ENCODE data around the gene PRKCA.
"Not testable (repeated sequence)": the region's sequence is repeated elsewhere in the genome, so short reads cannot be mapped to it uniquely, and the experiment has no call there.

PRKCA gene

GRCh38 chr17:66331038-66331816, 28.8 kb downstream of the PRKCA start:
- no peak for DNase-seq

DNA sequence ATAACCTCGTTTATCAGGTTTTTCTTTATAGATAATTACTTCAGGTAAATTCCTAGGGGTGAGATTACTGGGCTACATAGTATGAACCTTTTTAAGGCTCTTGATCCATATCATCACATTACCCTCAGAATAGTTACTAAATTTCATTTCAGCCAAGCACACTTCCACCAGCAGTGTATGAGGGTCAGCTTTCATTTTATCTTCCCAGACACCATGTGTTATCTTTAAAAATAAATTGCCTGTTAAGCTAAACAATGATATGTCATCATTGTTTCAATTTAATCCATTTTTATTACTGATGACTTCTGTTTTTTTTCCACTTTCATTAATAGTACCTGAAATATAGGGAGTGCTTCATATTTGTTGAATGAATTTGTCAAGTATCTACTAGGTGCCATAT, 33.4 kb downstream of the PRKCA start:
- no peak for DNase-seq

GRCh38 chr17:66337268-66337667, 34.9 kb downstream of the PRKCA start:
- no peak for DNase-seq

DNA sequence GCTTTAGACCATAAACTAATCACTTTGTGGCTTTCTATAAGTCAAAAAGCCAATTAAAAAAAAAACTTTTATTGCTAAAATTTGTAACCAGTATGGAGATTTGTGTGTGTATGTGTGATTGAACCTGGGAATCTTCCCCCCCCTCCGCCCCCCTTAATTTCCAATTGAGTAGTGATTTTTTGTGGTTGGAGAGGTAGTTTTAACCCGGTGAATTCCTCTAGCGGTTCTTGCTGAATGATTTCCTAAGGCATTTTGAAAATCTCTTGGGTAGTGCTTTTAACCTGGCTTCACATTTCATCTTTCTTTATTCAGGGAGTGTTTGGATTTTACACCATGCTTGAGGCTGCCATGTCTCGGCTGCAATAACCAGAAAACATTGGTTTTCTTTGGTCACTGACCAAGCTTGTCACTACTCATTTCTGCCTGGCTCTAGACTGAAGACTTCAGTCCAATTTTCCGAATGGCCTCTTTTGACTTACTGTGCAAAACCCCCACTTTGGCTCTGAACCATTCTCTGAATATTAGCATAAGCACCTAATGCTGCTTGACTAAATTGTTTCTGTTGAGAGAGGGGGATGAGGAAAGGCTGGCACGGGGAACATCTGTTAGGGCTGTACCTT, 35.6 kb downstream of the PRKCA start:
- no peak for DNase-seq

DNA sequence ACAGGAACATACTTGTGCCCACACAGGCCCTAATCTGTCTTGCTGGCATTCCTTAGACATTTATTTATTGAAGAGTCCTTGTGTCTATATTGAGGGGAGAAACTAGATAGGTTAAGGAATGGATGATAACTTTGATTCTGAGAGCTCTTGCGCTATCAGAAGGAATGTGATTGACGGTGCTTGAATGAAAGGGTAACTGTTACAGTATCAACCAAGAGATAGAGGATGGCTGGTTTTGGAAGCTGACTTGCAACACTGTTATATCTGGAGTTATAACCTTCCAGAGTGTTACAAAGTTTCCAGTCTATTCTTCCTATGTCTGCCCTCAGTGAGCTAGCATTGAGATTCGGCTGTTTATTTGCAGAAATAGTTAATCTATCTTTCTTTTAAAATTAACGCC, 36.5 kb downstream of the PRKCA start:
- DNase-seq, result no peak

GRCh38 chr17:66339561-66339960, 37.1 kb downstream of the PRKCA start:
- DNase-seq, result no peak

- no peak for DNase-seq
Observed at GRCh38 chr17:66340720-66341119, 38.3 kb downstream of the PRKCA start.

GRCh38 chr17:66341462-66341861, 39.0 kb downstream of the PRKCA start:
- no peak for DNase-seq

GRCh38 chr17:66342263-66342662, 39.9 kb downstream of the PRKCA start:
- not testable (repeated sequence) for DNase-seq

- DNase-seq, result no peak
Observed at GRCh38 chr17:66343531-66344078, 41.2 kb downstream of the PRKCA start.

- no peak for DNase-seq
Observed at GRCh38 chr17:66344473-66344872, 42.1 kb downstream of the PRKCA start.

- no peak for DNase-seq
Observed at GRCh38 chr17:66345264-66345663, 42.9 kb downstream of the PRKCA start.

DNA sequence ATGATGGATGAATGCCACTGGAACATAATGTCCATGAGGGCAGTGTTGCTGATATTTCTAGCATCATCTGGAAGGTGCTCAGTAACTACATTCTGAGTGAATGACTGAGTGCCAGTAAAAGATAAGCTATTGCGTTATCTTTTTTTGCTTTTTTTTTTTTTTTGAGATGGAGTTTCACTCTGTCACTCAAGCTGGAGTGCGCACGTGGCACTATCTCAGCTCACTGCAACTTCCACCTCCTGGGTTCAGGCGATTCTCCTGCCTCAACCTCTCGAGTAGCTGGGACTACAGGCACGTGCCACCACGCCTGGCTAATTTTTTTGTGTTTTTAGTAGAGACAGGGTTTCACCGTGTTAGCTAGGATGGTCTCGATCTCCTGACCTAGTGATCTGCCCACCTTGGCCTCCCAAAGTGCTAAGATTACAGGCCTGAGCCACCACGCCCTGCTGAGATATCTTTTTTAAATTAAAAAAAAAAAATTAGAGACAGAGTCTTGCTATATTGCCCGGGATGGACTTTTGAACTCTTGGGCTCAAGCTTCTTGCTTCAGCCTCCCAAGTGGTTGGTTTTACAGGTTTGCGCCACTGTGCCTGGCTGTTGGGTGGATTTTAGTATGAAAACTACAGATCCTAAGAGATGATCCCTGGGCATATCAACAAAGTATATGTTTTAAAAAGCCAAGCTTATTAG, 43.7 kb downstream of the PRKCA start:
- DNase-seq, result not testable (repeated sequence)

DNA sequence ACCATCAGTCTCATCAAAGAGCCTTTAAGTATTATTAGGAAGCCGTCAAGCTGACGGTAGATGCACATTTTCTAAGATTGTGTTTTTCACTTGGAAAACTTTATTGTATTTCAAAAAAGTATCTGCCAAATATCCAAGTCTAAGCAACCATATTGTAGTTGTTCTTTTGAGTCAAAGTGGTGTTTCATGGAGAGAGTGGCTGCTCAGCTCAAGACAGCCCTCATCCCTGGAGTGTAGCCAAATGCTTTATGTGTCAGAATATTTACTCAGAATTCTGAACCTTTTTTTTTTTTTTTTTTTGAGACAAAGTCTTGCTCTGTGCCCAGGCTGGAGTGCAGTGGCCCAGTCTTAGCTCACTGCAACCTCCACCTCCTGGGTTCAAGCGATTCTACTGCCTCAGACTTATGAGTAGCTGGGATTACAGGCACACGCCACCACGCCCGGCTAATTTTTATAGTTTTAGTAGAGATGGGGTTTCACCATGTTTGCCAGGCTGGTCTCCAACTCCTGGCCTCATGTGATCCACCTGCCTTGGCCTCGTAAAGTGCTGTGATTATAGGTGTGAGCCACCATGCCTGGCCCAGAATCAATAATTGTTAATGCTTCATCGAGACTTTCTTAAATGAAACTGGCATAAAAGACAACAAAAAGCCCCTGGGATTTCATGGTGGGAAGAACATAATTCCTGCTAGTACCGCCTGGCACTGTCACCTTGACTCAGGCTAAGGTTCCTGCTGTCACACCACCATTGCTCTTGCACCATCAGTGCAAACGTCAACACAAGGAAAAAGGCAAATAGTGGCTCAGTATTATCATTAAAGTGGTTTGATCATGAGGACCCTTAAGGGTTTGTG, 45.5 kb downstream of the PRKCA start:
- no peak for DNase-seq

- no peak for DNase-seq
Observed at GRCh38 chr17:66348584-66349165, 46.3 kb downstream of the PRKCA start.

GRCh38 chr17:66349521-66350254, 47.3 kb downstream of the PRKCA start:
- no peak for DNase-seq

DNA sequence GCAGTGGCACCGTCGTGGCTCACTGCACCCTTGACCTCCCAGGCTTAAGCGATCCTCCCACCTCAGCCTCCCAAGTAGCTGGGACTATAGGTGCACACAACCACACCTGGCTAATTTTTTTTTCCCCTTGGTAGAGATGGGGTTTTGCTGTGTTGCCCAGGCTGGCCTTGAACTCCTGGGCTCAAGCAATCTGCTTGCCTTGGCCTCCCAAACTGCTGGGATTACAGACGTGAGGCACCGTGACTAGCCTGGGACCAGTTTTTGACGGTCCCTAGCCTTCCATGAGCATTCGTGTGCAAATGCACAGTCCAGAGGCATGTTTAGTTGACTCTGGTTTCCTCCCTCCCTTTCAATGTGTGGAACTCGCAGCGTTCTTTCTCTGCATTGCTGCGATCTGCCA, 48.2 kb downstream of the PRKCA start:
- not testable (repeated sequence) for DNase-seq

DNA sequence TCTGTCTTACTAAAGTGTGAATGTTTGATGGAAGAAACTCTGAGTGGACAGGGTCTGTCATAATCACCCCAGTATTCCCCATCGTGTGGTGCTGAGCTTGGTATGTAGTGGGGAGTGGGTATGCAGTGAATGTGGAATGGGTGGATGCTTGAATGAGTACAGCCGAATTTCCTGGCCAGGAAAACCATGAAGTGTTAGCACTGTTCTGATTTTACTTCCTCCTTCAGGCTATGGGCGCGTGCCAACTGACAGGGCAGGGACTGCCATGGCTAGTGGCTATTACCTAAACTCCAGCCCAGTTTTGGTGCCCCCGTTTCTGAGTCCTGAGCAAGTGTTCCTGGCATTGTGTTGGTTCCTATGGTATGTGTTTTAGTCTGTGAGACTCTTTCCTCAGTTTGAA, 48.6 kb downstream of the PRKCA start:
- DNase-seq, result no peak

DNA sequence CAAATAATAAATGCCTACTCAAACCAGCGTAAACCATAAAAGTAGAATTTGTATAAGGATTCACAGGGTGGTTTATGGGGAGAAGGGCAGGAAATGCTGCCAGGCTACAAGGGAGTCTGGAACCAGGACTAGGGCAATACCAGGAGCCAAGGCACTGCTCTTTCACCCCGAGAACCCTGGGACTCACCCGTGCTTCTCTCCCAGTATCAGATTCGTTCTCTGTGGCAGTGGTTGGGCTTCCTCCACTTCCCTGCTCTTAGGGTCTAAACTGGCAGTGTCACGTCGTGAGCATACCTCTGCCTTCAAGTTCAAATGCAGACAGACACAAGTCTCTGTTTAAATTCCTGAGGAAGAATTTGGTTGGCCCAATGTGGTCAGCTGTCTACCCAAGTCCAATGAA, 49.3 kb downstream of the PRKCA start:
- no peak for DNase-seq

DNA sequence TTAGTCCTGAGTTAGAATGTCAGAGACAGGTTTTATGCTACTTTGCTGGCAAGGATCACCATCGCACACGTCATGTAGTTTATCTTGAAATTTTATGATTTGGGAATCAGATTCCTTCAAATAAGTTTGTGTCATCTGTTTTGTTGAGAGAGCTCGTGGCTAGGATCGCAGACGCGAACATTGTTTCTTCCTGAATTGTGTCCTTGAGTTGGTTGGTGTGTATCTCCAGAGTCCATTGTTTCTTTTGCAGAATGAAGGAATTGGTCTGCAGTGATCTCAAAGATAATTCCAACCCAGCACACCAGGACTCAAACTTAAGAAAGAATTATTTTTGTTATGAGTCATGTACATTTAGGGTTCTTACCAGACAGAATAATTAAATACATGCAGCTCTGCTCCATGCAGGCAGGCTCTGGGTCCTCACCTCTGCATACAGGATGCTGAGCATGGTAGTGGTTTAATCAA, 51.6 kb downstream of the PRKCA start:
- no peak for DNase-seq

DNA sequence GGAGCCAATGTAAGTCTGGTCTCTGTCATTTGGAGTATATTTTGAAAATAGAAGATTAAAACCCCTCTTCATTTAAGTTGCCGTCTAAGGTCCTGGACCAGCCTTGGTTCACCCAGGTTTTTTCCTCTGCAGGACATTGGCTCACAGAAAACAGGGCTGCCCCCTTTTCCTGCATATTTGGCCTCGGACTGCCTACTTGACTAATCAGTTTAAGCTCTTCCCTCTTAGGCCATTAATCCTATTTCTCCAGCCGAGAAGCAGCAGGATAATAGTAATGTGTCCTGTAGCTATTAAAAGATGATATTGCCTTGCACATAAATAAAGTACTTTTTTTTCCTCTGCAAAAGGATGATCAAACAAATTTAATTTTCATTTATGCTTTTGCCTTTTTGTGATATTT, 52.1 kb downstream of the PRKCA start:
- no peak for DNase-seq

DNA sequence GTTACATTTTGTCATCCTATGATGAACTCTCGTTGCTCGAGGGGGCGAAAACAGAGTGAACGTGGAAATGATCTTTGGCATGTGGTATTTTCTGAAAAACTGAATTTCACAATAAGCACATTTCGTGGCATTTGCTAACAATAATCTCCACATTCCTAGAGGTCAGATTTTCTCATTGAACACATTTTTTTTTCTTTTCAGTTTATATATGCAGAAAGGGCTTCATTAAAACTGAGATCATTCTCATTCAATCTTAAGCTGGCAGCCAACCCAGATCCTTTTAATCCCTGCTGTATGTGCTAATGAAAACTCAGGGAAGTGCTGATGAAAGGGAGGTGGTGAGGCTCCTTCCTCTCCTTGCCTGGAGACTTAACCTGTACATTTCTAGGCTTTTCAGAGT, 52.6 kb downstream of the PRKCA start:
- DNase-seq, result no peak
